ENCODE results near the gene WWOX. TPM values are rescaled to one million over a fixed set of nuclear protein-coding genes. Genes with fewer than 3 reads are reported as not detected.

Gene WWOX
- total and polyA plus RNA-seq, 2 of the 13 experiments (the other 11 are each of a cell fraction or from before 2014, with no cell fraction given) = 9.1 to 37.4 TPM

- TF ChIP-seq SNAPC4 (CRISPR knock-in tag; IDR thresholded peaks at IDR 0.05) (no peak), E2F1 (CRISPR knock-in tag; IDR thresholded peaks at IDR 0.05) (no peak), ZBTB33 (CRISPR knock-in tag; IDR thresholded peaks at IDR 0.05) (no peak), MXD1 (CRISPR knock-in tag; IDR thresholded peaks at IDR 0.05) (no peak), ZNF678 (CRISPR knock-in tag; IDR thresholded peaks at IDR 0.05) (no peak), ZNF777 (CRISPR knock-in tag; IDR thresholded peaks at IDR 0.05) (no peak), NKX3-1 (CRISPR knock-in tag; IDR thresholded peaks at IDR 0.05) (no peak), HBP1 (CRISPR knock-in tag; IDR thresholded peaks at IDR 0.05; ENCODE audit: low read depth) (no peak), SCMH1 (CRISPR knock-in tag; IDR thresholded peaks at IDR 0.05; ENCODE audit: borderline replicate concordance) (no peak), MAFK (conservative IDR thresholded peaks at IDR 0.05 in 1 of 2, IDR thresholded peaks at IDR 0.05 in 1 of 2; ENCODE audit: low read length in 2 of 2) (no peak), TFE3 (CRISPR knock-in tag; IDR thresholded peaks at IDR 0.05) (no peak), SOX13 (IDR thresholded peaks at IDR 0.05) (no peak), SOX13 (CRISPR knock-in tag; conservative IDR thresholded peaks at IDR 0.05 in 1 of 2, IDR thresholded peaks at IDR 0.05 in 1 of 2) (peak in 1 of 2 experiments; percentile 40; a peak in 2 of 4 replicates), ZNF512 (CRISPR knock-in tag; IDR thresholded peaks at IDR 0.05) (peak; percentile 53; the same call in 1 of the 2 replicates)
Measured at GRCh38 chr16:78770353-78771091, 671.1 kb downstream of the WWOX start (continued).
